ENCODE results near the gene RAB27A. TPM values are rescaled to one million over a fixed set of nuclear protein-coding genes. Genes with fewer than 3 reads are reported as not detected.
A peak's percentile ranks its signal among the peaks of the same experiment; 100 is the strongest.

The RAB27A gene
- total and polyA plus RNA-seq, 9 of the 15 experiments (the other 6 are each of a cell fraction or from before 2014, with no cell fraction given): 31.5 to 171 (median 80.4) TPM

GRCh38 chr15:55196458-55197361 is 92.9 kb downstream of the RAB27A start, which contains the start of gene RSL24D1 (continued):
- TF ChIP-seq, protein P1, sequence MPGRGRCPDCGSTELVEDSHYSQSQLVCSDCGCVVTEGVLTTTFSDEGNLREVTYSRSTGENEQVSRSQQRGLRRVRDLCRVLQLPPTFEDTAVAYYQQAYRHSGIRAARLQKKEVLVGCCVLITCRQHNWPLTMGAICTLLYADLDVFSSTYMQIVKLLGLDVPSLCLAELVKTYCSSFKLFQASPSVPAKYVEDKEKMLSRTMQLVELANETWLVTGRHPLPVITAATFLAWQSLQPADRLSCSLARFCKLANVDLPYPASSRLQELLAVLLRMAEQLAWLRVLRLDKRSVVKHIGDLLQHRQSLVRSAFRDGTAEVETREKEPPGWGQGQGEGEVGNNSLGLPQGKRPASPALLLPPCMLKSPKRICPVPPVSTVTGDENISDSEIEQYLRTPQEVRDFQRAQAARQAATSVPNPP (IDR thresholded peaks at IDR 0.05; ENCODE audit: borderline replicate concordance, insufficient read depth, insufficient read length): no peak
- TF ChIP-seq VEZF1 (CRISPR knock-in tag; IDR thresholded peaks at IDR 0.05): peak; percentile 91
- TF ChIP-seq, protein P2, sequence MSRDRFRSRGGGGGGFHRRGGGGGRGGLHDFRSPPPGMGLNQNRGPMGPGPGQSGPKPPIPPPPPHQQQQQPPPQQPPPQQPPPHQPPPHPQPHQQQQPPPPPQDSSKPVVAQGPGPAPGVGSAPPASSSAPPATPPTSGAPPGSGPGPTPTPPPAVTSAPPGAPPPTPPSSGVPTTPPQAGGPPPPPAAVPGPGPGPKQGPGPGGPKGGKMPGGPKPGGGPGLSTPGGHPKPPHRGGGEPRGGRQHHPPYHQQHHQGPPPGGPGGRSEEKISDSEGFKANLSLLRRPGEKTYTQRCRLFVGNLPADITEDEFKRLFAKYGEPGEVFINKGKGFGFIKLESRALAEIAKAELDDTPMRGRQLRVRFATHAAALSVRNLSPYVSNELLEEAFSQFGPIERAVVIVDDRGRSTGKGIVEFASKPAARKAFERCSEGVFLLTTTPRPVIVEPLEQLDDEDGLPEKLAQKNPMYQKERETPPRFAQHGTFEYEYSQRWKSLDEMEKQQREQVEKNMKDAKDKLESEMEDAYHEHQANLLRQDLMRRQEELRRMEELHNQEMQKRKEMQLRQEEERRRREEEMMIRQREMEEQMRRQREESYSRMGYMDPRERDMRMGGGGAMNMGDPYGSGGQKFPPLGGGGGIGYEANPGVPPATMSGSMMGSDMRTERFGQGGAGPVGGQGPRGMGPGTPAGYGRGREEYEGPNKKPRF (IDR thresholded peaks at IDR 0.05; ENCODE audit: low read depth, low read length): no peak
- no peak for TF ChIP-seq NFE2L1 (tag; IDR thresholded peaks at IDR 0.05; ENCODE audit: borderline replicate concordance, low read depth)
- no peak for TF ChIP-seq SRSF1 (IDR thresholded peaks at IDR 0.05; ENCODE audit: low read depth, low read length)
- peak in 1 of 2 experiments; percentile 61; a peak in 2 of 4 replicates for TF ChIP-seq TEAD1 (CRISPR knock-in tag; IDR thresholded peaks at IDR 0.05)
- no peak; the same call in 1 of the 2 replicates for TF ChIP-seq BACH1 (tag; IDR thresholded peaks at IDR 0.05)
- no peak for TF ChIP-seq ZNF133 (CRISPR knock-in tag; IDR thresholded peaks at IDR 0.05)
- TF ChIP-seq ZNF717 (CRISPR knock-in tag; IDR thresholded peaks at IDR 0.05): no peak
- TF ChIP-seq SETDB1 (IDR thresholded peaks at IDR 0.05; ENCODE audit: low read length): peak; percentile 5
- peak; percentile 20; the same call in 1 of the 2 replicates for TF ChIP-seq CBX1 (IDR thresholded peaks at IDR 0.05; ENCODE audit: low read depth)
- TF ChIP-seq FIP1L1 (IDR thresholded peaks at IDR 0.05; ENCODE audit: low read depth, low read length, poor library complexity, severe bottlenecking): peak; percentile 58
- TF ChIP-seq ZFPM2 (CRISPR knock-in tag; IDR thresholded peaks at IDR 0.05): no peak
- TF ChIP-seq ETS1 (conservative IDR thresholded peaks at IDR 0.05; ENCODE audit: control insufficient read depth, low read depth, low read length): peak; percentile 77
- TF ChIP-seq CBX2 (IDR thresholded peaks at IDR 0.05; ENCODE audit: insufficient read depth, low read length, poor library complexity, severe bottlenecking): no peak
- TF ChIP-seq E2F3 (CRISPR knock-in tag; IDR thresholded peaks at IDR 0.05): no peak
- no peak for TF ChIP-seq ZNF764 (CRISPR knock-in tag; IDR thresholded peaks at IDR 0.05; ENCODE audit: low read depth)
- TF ChIP-seq, protein P3, sequence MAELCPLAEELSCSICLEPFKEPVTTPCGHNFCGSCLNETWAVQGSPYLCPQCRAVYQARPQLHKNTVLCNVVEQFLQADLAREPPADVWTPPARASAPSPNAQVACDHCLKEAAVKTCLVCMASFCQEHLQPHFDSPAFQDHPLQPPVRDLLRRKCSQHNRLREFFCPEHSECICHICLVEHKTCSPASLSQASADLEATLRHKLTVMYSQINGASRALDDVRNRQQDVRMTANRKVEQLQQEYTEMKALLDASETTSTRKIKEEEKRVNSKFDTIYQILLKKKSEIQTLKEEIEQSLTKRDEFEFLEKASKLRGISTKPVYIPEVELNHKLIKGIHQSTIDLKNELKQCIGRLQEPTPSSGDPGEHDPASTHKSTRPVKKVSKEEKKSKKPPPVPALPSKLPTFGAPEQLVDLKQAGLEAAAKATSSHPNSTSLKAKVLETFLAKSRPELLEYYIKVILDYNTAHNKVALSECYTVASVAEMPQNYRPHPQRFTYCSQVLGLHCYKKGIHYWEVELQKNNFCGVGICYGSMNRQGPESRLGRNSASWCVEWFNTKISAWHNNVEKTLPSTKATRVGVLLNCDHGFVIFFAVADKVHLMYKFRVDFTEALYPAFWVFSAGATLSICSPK (IDR thresholded peaks at IDR 0.05; ENCODE audit: borderline replicate concordance): no peak
- TF ChIP-seq PTBP1 (IDR thresholded peaks at IDR 0.05; ENCODE audit: low read depth, low read length): no peak
